ENCODE data around the gene PNMA1. TPM values are rescaled to one million over a fixed set of nuclear protein-coding genes. Genes with fewer than 3 reads are reported as not detected.

PNMA1 gene
- polyA plus RNA-seq, 1 donor from 2014 or later: 205 TPM

DNA sequence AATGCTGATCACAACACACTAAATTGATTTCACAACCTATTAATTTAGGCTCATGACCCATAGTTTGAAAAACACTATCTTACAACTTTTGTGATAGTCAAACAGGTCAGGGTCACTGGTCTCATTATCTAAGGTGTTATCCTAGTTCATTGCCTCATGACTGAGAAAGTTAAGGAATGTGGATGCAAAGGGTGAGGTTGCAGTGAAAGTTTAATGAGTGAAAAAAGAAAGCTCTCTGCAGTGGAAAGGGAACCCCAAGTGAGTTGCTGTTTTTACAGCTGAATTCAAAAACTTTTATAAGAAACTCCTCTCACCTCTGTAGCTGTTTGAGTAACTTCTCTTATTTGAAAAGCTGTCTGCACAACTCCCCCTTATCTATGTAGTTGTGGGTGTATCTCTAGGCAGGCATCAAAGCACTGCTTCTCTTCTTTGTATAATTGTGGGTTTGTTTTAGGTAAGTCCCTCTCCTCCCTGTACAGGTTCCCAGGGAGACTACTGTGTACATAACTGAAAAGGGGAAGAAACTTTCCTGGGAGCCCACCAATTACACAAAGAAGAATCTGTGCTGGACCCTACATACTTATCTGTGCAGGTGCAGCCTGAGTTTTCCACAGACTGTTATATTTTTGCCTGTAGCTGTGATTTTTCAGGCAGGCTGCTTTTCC is 50.5 kb downstream of the PNMA1 start:
- Histone ChIP-seq H3K9me3 (ENCODE audit: low read length) (no peaks in the 10 kb centered on the region), H3K4me3 (ENCODE audit: low read length) (no peak overlapping the region)
- TF ChIP-seq CTCF (IDR thresholded peaks at IDR 0.05; ENCODE audit: poor library complexity, severe bottlenecking): no peak
- TF ChIP-seq SMC3 (conservative IDR thresholded peaks at IDR 0.05; ENCODE audit: poor library complexity): no peak
- TF ChIP-seq RAD21 (conservative IDR thresholded peaks at IDR 0.05): no peak
- TF ChIP-seq TAF1 (IDR thresholded peaks at IDR 0.05; ENCODE audit: low read depth): no peak
- TF ChIP-seq POLR2AphosphoS5 (IDR thresholded peaks at IDR 0.05): no peak
- no peak for TF ChIP-seq MXI1 (conservative IDR thresholded peaks at IDR 0.05; ENCODE audit: poor library complexity, severe bottlenecking)
- no peak for TF ChIP-seq REST (IDR thresholded peaks at IDR 0.05; ENCODE audit: borderline replicate concordance)
- no peak for TF ChIP-seq EZH2 (IDR thresholded peaks at IDR 0.05; ENCODE audit: borderline replicate concordance, insufficient read depth, low read length, poor library complexity, severe bottlenecking)
- TF ChIP-seq EP300 (conservative IDR thresholded peaks at IDR 0.05; ENCODE audit: poor library complexity, severe bottlenecking): no peak

GRCh38 chr14:73662487-73662943 is 51.7 kb downstream of the PNMA1 start:
- Histone ChIP-seq H3K9me2 (ENCODE audit: insufficient read depth, low read length) (no peaks in the 10 kb centered on the region), H3K9ac (ENCODE audit: low read length) (no peak overlapping the region), H3K27me3 (ENCODE audit: insufficient read depth, low read depth, low read length) (no peaks in the 10 kb centered on the region), H4K20me1 (ENCODE audit: insufficient read depth) (no peaks in the 10 kb centered on the region), H3K79me2 (replicated peaks; ENCODE audit: insufficient read depth, low read length) (no peaks in the 10 kb centered on the region), H3K4me3 (ENCODE audit: low read length) (no peak overlapping the region), H2AFZ (ENCODE audit: low read depth, low read length) (no peak overlapping the region), H3F3A (ENCODE audit: insufficient read depth, low read length, poor library complexity, severe bottlenecking) (no peaks in the 10 kb centered on the region), H3K27ac (ENCODE audit: low read length) (no peak overlapping the region), H3K9me3 (ENCODE audit: low read length) (no peaks in the 10 kb centered on the region), H3K4me2 (ENCODE audit: low read length) (no peak overlapping the region), H3K36me3 (ENCODE audit: insufficient read depth, low read length) (peaks cover 9% of the 10 kb centered on the region)
- TF ChIP-seq REST (IDR thresholded peaks at IDR 0.05; ENCODE audit: borderline replicate concordance) (no peak), SMC3 (conservative IDR thresholded peaks at IDR 0.05; ENCODE audit: poor library complexity) (no peak), CTCF (IDR thresholded peaks at IDR 0.05; ENCODE audit: poor library complexity, severe bottlenecking) (no peak), RAD21 (conservative IDR thresholded peaks at IDR 0.05) (no peak), TAF1 (IDR thresholded peaks at IDR 0.05; ENCODE audit: low read depth) (no peak), MXI1 (conservative IDR thresholded peaks at IDR 0.05; ENCODE audit: poor library complexity, severe bottlenecking) (no peak), POLR2AphosphoS5 (IDR thresholded peaks at IDR 0.05) (no peak), EZH2 (IDR thresholded peaks at IDR 0.05; ENCODE audit: borderline replicate concordance, insufficient read depth, low read length, poor library complexity, severe bottlenecking) (no peak), EP300 (conservative IDR thresholded peaks at IDR 0.05; ENCODE audit: poor library complexity, severe bottlenecking) (no peak)

More for the DNA sequence above, 50.5 kb downstream of the PNMA1 start:
- Histone ChIP-seq H3K4me2 (ENCODE audit: low read length) (no peak overlapping the region), H3K27ac (ENCODE audit: low read length) (no peak overlapping the region), H3K9ac (ENCODE audit: low read length) (no peak overlapping the region), H3K36me3 (ENCODE audit: insufficient read depth, low read length) (peaks cover 9% of the 10 kb centered on the region), H2AFZ (ENCODE audit: low read depth, low read length) (no peak overlapping the region), H3K79me2 (replicated peaks; ENCODE audit: insufficient read depth, low read length) (no peaks in the 10 kb centered on the region), H3F3A (ENCODE audit: insufficient read depth, low read length, poor library complexity, severe bottlenecking) (no peaks in the 10 kb centered on the region), H3K27me3 (ENCODE audit: insufficient read depth, low read depth, low read length) (no peaks in the 10 kb centered on the region), H4K20me1 (ENCODE audit: insufficient read depth) (no peaks in the 10 kb centered on the region), H3K9me2 (ENCODE audit: insufficient read depth, low read length) (no peaks in the 10 kb centered on the region)
